Stimulated activated naive B cell treated with anti-CD40 and anti-IgM and Interleukin-4, amounts not matched to agents 10 μg/mL and 1 μg/mL and 100 μg/mL, for 72 hours (primary cell): ENCODE data around the gene OTOP3.

Source experiments
- ATAC-seq, 2 donors: fragments of 150-1000 bp; cut with Tn5 transposase; replicated peaks; 2 replicates each; pipeline ENCODE4 v1.10.0; 2021; ENCODE audit warnings: moderate library complexity in 1 of 2
- DNase-seq: peaks from one replicate; pipeline ENCODE4 v3.0.0; 2021
- H3K27ac Mint-ChIP-seq: one replicate; pipeline ENCODE4 v1.8.0; 2022; ENCODE audit warnings: mild to moderate bottlenecking, mixed read lengths
- H3K27me3 Mint-ChIP-seq, 2 donors: one replicate each; pipeline ENCODE4 v1.8.0; 2022; ENCODE audit warnings: mixed read lengths in 2 of 2
- H3K36me3 Mint-ChIP-seq, 2 donors: one replicate each; pipeline ENCODE4 v1.8.0; 2022; ENCODE audit warnings: mixed read lengths in 2 of 2, mild to moderate bottlenecking in 1 of 2
- H3K4me1 Mint-ChIP-seq, 2 donors: one replicate each; pipeline ENCODE4 v1.8.0; 2022; ENCODE audit warnings: mixed read lengths in 2 of 2, mild to moderate bottlenecking in 1 of 2
- H3K4me3 Mint-ChIP-seq, 2 donors: one replicate each; pipeline ENCODE4 v1.8.0; 2022; ENCODE audit warnings: mild to moderate bottlenecking in 2 of 2, mixed read lengths in 2 of 2, moderate library complexity in 1 of 2
- H3K9me3 Mint-ChIP-seq, 2 donors: one replicate each; pipeline ENCODE4 v1.8.0; 2022; ENCODE audit warnings: mixed read lengths in 2 of 2, mild to moderate bottlenecking in 1 of 2

Gene OTOP3, protein sequence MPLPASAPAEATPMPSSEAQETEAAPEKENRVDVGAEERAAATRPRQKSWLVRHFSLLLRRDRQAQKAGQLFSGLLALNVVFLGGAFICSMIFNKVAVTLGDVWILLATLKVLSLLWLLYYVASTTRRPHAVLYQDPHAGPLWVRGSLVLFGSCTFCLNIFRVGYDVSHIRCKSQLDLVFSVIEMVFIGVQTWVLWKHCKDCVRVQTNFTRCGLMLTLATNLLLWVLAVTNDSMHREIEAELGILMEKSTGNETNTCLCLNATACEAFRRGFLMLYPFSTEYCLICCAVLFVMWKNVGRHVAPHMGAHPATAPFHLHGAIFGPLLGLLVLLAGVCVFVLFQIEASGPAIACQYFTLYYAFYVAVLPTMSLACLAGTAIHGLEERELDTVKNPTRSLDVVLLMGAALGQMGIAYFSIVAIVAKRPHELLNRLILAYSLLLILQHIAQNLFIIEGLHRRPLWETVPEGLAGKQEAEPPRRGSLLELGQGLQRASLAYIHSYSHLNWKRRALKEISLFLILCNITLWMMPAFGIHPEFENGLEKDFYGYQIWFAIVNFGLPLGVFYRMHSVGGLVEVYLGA

DNA sequence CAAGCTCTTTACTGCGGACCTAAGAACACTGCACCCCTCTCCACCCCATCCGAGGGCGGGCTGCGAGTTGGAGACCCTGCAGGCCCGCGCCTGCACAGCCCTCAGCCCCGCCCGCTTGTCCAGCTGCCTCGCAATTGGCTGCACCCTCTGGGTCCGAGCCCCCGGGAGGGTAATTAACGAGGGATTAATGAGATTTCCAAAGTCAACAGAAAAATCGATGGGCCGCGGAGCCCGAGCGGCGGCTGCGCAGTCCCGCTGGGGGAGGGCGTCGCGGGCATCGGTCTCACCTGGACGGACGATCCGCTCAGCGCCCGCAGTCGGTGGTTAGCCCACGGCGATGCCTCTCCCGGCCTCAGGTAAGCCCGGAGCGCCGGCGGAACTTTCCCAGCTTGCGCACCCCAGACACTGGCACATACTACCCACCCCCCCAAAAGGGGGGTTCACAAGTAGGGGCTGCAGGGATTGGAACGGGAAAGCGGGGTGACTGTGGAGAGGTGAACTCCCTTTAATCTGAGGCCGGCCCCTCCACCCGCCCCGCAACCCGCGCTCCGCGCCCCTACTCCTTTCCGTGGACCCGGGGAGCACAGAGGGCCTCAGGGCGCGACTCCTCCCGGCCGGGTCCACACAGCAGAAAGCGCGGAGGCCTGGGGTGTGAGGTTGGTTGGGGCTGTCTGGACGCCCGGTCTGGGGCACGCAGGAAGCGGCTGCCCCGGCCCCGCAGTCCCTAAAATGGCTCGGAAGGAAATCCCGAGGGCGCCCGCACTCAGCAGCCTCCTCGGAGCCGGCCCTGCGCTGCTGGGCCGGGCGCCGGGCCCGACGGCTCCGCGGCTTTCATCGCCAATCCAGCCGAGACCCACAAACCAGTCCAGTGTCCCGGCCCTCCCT lies at the start of gene OTOP3:
Gene OTOP3 (plus strand): TSS at position 314 of the 885 bp plus-strand sequence. CDS start 24 bp downstream, at position 338.
- ATAC-seq = no peak
- H3K4me1 Mint-ChIP-seq = peaks cover 5 to 6% of the 10 kb centered on the region in 2 donors

DNA sequence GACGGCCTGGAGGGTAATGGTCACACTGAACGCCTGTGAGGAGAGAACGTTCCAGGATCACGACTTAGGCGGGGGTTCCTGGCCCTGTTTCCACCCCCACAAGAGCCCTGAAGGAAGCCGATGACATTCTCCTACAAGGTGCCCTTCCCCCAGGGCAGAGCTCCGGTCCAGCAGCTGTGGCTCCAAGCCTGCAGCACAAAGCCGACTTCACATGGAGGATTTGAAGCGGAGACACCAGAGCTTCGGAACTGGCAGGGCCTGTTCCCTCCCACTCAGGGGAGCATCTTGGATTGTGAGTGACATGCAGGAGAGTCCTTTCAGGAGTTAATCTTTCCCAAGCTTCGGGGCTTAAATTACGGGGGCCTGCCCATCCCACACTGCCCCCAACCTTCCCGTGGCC lies 47.2 kb upstream of the OTOP3 start:
- H3K27ac Mint-ChIP-seq = no peak overlapping the region
- peaks cover 49 to 74% of the 10 kb centered on the region in 2 donors for H3K27me3 Mint-ChIP-seq
- peaks cover 3 to 8% of the 10 kb centered on the region in 2 donors for H3K4me1 Mint-ChIP-seq
- ATAC-seq (no peak), DNase-seq (no peak)
- H3K9me3 Mint-ChIP-seq = no peaks in the 10 kb centered on the region
- no peaks in the 10 kb centered on the region for H3K36me3 Mint-ChIP-seq
- H3K4me3 Mint-ChIP-seq = no peak overlapping the region

More for the DNA sequence above, at the start of gene OTOP3:
- no peak for DNase-seq
- H3K36me3 Mint-ChIP-seq = peaks cover 0 to 3% of the 10 kb centered on the region in 2 donors
- no peak within 1 kb of the TSS for H3K27ac Mint-ChIP-seq
- no peaks in the 10 kb centered on the region for H3K9me3 Mint-ChIP-seq
- no peak within 1 kb of the TSS for H3K4me3 Mint-ChIP-seq
- H3K27me3 Mint-ChIP-seq = peaks cover 70 to 83% of the 10 kb centered on the region in 2 donors

DNA sequence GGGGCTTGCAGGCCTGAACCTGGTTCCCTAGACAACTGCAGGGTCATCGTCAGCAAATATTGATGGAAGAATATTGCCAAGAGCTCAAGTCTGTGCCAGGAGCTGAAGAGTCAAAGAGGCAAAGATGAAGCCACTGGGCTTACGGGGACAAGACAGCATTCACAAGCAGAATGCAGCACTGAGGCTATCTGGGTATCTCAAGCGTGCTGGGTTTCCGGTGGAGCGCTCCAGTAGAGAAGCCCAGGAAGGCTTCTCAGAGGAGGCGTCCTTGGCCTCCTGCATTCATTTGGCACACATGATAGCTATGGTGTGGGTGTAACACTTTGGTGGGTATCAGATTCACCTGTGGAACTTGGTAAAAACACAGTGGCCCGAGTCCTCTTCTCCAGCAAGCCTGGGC lies 45.1 kb upstream of the OTOP3 start:
- DNase-seq (no peak), ATAC-seq (no peak)
- H3K27me3 Mint-ChIP-seq = peaks cover 53 to 76% of the 10 kb centered on the region in 2 donors
- no peak overlapping the region for H3K4me3 Mint-ChIP-seq
- no peak overlapping the region for H3K27ac Mint-ChIP-seq
- no peaks in the 10 kb centered on the region for H3K36me3 Mint-ChIP-seq
- peaks cover 5 to 14% of the 10 kb centered on the region in 2 donors for H3K4me1 Mint-ChIP-seq
- H3K9me3 Mint-ChIP-seq = no peaks in the 10 kb centered on the region

DNA sequence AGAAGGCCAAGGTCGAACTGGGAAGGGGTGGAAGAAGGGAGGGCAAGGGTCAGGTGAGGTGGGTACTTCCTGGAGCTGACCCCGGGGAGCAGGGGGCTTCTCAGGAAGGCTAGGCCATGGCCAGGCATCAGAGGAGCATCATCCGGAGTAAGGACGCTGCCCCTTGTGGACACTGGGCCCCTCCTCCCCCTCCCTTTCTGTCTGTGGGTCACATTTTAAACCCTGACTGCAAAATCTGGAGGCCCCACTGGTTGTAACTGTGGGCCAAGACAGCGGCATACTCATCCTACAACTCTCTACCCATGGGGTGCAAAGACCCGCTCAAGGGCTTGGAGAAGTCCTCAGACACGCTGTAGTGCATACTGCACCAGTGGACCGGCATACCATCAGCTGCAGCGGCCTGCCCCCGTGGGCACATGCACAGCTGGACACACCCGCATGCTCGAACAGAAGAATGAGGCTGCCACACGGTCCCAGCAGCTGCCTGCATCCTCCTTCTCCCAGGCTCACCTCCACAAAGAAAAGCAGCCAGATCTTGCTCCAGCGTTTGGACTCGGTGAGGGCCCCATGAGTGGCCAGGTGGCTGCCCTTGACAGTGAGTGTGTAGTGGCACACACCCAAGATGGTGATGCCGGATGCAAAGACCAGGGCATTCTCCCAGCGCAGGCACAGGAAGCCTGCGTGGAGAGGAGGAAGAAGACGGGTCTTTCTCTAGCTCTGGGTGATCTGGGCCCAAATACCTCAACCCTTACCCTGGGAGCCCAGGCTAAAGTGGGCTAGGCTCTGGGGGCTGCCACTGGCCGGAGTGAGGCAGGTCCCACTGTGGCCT lies 43.5 kb upstream of the OTOP3 start:
- Mint-ChIP-seq H3K4me1 (peaks cover 5 to 14% of the 10 kb centered on the region in 2 donors), H3K36me3 (no peaks in the 10 kb centered on the region), H3K9me3 (no peaks in the 10 kb centered on the region), H3K27ac (no peak overlapping the region), H3K27me3 (peaks cover 57 to 77% of the 10 kb centered on the region in 2 donors), H3K4me3 (no peak overlapping the region)
- DNase-seq = no peak
- ATAC-seq = no peak

DNA sequence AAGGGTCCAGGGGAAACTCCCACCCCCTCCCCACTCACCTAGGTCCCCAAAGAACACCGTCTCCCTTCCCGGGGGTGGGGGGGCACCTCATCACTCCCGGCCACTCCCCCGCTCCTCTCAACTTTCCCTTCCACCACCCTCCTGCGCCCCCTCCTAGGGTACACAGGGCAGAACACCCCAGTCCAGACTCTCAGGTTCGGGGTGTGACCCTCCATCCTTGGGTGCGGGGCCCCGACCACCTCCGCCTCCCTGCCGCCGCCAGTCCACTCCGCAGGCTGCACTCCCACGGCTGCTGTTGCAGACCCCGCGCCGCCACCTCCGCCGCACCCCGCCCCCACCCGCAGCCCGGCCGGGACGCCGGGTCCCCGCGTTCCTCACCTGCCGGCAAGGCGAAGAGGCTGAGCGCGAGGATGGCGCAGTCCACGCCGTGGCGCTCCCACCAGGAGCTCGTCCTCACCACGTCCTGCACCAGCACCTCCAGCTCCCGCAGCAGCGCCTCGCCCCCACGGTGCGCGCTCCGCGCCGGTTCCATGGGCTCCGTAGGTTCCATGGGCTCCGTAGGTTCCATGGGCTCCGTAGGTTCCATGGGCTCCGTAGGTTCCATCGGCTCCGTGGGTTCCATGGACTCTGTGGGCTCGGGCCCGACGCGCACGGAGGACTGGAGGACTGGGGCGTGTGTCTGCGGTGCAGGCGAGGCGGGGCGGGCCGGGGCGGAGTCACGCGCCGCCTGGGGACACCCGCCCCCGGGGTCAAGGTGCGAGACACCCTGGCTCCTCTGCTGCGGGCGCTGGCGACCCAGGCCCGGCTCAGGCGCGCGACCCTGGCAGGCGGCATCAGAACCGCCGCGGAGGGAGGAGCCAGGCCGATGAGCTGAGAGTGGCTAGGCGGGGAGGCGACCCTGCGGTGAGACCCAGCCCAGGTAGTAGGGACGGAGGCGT lies 42.5 kb upstream of the OTOP3 start, which contains the start of gene FADS6:
Gene FADS6 (minus strand): TSS at position 660 of the 938 bp plus-strand sequence. CDS start 38 bp downstream, at position 622.
- H3K4me3 Mint-ChIP-seq = peak within 1 kb of the TSS; percentile 71 to 78
- H3K4me1 Mint-ChIP-seq = peaks cover 5 to 14% of the 10 kb centered on the region in 2 donors

DNA sequence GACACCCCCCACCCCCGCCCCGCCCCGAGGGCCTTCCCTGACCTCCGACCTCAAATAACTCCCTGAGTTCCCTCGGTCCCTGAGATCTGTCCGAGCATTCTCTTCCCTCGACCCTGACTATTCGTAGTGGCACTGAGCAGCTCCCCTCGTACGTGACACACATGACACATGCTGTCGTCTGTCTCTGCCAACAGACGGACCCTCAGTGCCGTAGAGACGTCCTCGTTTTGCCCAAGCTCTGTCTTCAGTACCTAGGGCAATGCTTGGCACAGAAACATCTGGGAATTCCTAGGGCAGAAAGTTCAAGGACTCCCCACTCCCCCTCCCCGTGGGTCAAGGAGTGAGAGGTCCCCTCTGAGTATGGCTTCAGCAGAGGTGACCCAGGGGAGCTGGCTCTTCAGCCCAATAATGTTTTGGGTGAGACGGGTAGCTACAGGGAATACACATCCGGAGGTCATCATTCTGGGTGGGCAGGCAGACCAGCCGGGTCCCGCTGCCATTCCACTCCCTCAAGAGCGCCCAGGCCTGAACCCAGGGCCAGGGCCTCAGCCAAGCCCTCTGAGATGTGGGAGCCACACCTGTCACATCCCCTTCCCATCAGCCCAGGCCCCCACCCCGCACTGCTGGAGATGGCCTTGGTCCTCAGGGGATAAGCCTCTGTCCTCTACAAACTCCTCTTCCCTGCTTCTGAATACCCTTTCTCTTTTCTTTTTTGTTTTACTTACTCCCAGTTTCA lies 41.6 kb upstream of the OTOP3 start:
- DNase-seq (no peak), ATAC-seq (no peak)
- no peak overlapping the region for H3K27ac Mint-ChIP-seq
- H3K4me3 Mint-ChIP-seq = peak overlapping the region; percentile 53 to 78
- H3K27me3 Mint-ChIP-seq = peaks cover 57 to 71% of the 10 kb centered on the region in 2 donors
- H3K9me3 Mint-ChIP-seq = no peaks in the 10 kb centered on the region
- H3K36me3 Mint-ChIP-seq = no peaks in the 10 kb centered on the region
- peaks cover 5 to 14% of the 10 kb centered on the region in 2 donors for H3K4me1 Mint-ChIP-seq

More for the DNA sequence above, 42.5 kb upstream of the OTOP3 start, which contains the start of gene FADS6:
- Mint-ChIP-seq H3K27ac (no peak within 1 kb of the TSS), H3K9me3 (no peaks in the 10 kb centered on the region), H3K27me3 (peaks cover 55 to 74% of the 10 kb centered on the region in 2 donors), H3K36me3 (no peaks in the 10 kb centered on the region)
- ATAC-seq (peak; percentile 27 to 45), DNase-seq (no peak)

DNA sequence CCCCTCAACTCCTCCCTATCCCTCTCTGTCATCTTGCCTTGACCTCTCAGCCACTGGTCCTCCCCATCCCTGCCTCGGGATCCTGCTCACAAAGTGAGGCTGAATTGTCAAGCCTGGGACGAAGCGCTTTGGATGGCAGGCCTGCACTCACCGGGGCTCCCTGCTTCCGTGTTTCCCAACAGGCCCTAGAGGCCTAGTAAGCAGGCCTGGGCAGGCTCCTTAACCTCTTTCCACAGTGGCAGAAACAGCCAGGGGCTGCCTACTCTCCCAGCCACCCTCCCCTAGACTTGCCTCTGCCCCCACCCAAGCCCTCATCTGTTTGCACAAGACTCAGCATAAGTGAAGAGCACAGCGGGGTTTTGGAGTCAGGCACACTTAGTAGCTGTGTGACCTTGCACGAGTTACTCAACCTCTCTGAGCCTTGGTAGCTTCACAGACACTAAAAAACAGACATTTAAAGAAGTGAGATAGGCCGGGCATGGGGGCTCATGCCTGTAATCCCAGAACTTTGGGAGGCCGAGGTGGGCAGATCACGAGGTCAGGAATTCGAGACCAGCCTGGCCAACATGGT lies 37.2 kb upstream of the OTOP3 start:
- H3K27me3 Mint-ChIP-seq = peaks cover 65 to 68% of the 10 kb centered on the region in 2 donors
- no peaks in the 10 kb centered on the region for H3K9me3 Mint-ChIP-seq
- no peaks in the 10 kb centered on the region for H3K36me3 Mint-ChIP-seq
- no peak for DNase-seq
- no peak overlapping the region for H3K4me3 Mint-ChIP-seq
- H3K27ac Mint-ChIP-seq = peak overlapping the region; percentile 78
- H3K4me1 Mint-ChIP-seq = peaks cover 3 to 6% of the 10 kb centered on the region in 2 donors
- ATAC-seq = no peak

DNA sequence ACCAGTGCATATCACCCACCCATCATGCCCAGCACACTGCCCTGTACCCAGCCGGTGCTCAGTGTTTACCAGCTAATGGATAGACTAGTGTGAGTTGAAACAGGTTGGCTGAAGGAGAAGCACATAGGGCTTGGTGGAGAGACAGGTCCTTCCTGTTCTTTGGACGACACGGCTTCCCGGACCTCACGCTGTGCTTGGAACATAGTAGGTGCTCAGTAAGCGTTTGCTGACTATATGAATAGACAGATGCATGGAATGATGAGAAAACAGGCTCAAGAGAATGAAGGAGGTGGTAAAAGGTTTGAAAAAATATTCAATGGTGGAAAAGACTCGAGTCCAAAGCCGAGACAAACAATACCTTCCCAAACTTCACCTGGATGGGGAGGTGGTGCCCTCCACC lies 35.5 kb upstream of the OTOP3 start:
- Mint-ChIP-seq H3K9me3 (no peaks in the 10 kb centered on the region), H3K4me1 (no peaks in the 10 kb centered on the region), H3K27ac (no peak overlapping the region), H3K36me3 (no peaks in the 10 kb centered on the region), H3K4me3 (no peak overlapping the region), H3K27me3 (peaks cover 57 to 60% of the 10 kb centered on the region in 2 donors)
- DNase-seq (no peak), ATAC-seq (no peak)

DNA sequence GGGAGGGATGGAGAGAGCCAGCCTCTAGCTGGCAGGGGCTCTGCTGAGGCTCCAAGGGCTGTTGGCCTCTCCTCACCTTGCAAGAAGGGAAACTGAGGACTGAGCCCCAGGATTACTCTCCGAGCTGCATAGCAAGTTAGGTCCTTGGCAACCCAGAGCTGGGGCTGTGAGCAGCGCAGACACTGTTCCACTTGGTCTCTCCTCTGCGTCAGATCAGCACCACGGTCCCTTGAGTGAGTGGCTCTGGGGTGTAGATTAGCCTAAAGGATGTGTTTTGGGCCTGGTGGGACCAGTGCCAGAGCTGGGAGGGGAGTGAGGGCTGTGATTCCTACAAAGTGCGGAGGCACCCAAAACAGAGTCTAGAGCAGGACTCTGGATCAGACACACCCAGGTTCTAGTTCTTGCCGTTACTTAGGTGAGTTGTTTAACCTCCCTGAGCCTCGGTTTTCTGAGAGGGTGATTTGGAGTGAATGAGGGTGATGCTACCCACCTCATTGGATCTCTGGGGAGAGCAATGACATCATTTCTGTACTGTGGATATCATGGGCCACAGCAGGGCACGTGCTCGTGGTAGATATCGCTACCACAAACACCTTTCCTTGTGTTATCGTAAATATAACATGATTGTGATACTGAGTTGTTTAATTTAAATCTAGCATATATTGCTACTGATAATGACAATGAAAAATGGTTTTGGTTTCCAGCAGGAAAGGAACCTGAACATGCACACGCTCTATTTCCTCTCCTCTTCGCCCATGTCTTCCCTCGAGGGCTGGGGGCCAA lies 34.2 kb upstream of the OTOP3 start:
- peaks cover 51 to 54% of the 10 kb centered on the region in 2 donors for H3K27me3 Mint-ChIP-seq
- no peak overlapping the region for H3K27ac Mint-ChIP-seq
- DNase-seq (no peak), ATAC-seq (no peak)
- no peak overlapping the region for H3K4me3 Mint-ChIP-seq
- no peaks in the 10 kb centered on the region for H3K4me1 Mint-ChIP-seq
- H3K36me3 Mint-ChIP-seq = no peaks in the 10 kb centered on the region
- H3K9me3 Mint-ChIP-seq = no peaks in the 10 kb centered on the region

DNA sequence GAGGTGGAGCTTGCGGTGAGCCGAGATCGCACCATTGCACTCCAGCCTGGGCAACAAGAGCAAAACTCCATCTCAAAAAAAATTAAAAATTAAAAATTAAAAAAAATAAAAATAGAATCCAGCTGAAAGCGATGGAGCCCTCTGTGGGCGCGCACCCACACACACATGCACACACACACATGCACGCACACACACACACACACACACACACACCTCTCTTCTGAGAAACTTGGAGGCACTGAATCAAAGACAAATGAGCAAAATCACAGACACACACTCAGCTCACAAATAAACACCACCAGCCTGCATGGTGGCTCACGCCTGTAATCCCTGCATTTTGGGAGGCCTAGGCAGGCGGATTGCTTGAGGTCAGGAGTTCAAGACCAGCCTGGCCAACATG lies 32.7 kb upstream of the OTOP3 start:
- Mint-ChIP-seq H3K27me3 (peaks cover 46 to 50% of the 10 kb centered on the region in 2 donors), H3K27ac (no peak overlapping the region), H3K36me3 (no peaks in the 10 kb centered on the region), H3K9me3 (no peaks in the 10 kb centered on the region), H3K4me1 (no peaks in the 10 kb centered on the region), H3K4me3 (no peak overlapping the region)
- ATAC-seq (no peak), DNase-seq (no peak)

DNA sequence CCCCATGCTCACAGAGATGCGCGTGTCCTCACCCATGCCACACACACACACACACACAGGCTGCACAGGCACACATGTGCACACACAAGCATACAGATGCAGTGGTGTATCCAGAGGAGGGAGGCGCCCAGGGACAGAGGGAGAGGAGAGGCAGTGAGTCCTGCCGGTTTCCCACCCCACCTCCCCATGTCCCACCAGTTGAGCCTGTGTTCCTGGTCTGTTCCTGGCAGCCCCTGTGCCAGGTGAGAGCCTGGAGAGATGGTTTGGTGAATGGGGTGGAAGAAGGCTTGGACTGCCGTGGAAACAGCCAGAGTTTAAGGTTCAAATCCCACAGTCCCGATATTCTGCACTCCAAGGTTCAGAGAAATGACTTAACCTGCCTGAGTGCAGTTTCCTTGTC lies 32.0 kb upstream of the OTOP3 start:
- H3K4me3 Mint-ChIP-seq = no peak overlapping the region
- H3K36me3 Mint-ChIP-seq = no peaks in the 10 kb centered on the region
- DNase-seq (no peak), ATAC-seq (no peak)
- no peaks in the 10 kb centered on the region for H3K4me1 Mint-ChIP-seq
- no peak overlapping the region for H3K27ac Mint-ChIP-seq
- H3K9me3 Mint-ChIP-seq = no peaks in the 10 kb centered on the region
- peaks cover 41 to 48% of the 10 kb centered on the region in 2 donors for H3K27me3 Mint-ChIP-seq
